ENCODE data around the gene TBC1D19. TPM values are rescaled to one million over a fixed set of nuclear protein-coding genes. Genes with fewer than 3 reads are reported as not detected.

The TBC1D19 gene
- total and polyA plus RNA-seq, 9 of the 15 experiments (the other 6 are each of a cell fraction or from before 2014, with no cell fraction given) = 0.73 to 5.6 (median 3.7) TPM

DNA sequence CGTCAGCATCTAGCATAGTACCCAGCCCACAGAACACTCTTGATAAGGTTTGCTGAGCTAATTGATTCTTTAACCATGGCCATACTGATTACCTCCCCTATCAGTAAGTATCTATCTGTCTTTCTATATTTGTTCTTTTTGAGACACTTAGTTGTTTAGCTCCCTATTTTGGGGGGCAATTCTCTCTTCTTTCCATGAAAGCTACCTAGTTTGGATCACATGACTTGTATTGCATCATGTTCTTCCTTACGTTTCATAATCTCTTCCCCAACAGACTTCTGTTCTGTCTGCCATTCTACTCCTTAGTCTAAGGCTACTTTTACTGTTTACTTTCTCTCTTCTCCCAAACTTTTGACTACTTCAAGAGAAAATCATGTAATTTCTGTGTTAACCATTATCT lies 39.0 kb downstream of the TBC1D19 start (continued):
- peak in 1 of 2 experiments; percentile 27; a peak in 2 of 4 replicates for TF ChIP-seq RAD21 (CRISPR knock-in tag; conservative IDR thresholded peaks at IDR 0.05 in 1 of 2, IDR thresholded peaks at IDR 0.05 in 1 of 2)
- TF ChIP-seq SMARCA4 (IDR thresholded peaks at IDR 0.05) = peak; percentile 62
- TF ChIP-seq CBFA2T2 (conservative IDR thresholded peaks at IDR 0.05) = 0 out of 2 replicates have a peak, but pooled peaks have one; percentile 19
- peak; percentile 82 for TF ChIP-seq RAD51 (IDR thresholded peaks at IDR 0.05; ENCODE audit: borderline replicate concordance, low read depth)
- peak; percentile 76 for TF ChIP-seq DPF2 (IDR thresholded peaks at IDR 0.05)
- peak; percentile 70 for TF ChIP-seq CXXC5 (CRISPR knock-in tag; IDR thresholded peaks at IDR 0.05)
- peak; percentile 90 for TF ChIP-seq ZSCAN32 (CRISPR knock-in tag; IDR thresholded peaks at IDR 0.05)
- peak; percentile 96 for TF ChIP-seq TFE3 (CRISPR knock-in tag; IDR thresholded peaks at IDR 0.05)
- no peak for TF ChIP-seq ID3 (CRISPR knock-in tag; IDR thresholded peaks at IDR 0.05)
- TF ChIP-seq ID3 (tag; IDR thresholded peaks at IDR 0.05) = peak; percentile 82; the same call in 1 of the 2 replicates
- TF ChIP-seq ILF3 (IDR thresholded peaks at IDR 0.05; ENCODE audit: borderline replicate concordance) = no peak
- TF ChIP-seq RBM25 (IDR thresholded peaks at IDR 0.05; ENCODE audit: low read depth, low read length, severe bottlenecking) = no peak
- peak; percentile 87 for TF ChIP-seq EHMT2 (IDR thresholded peaks at IDR 0.05)
- TF ChIP-seq, protein P1, sequence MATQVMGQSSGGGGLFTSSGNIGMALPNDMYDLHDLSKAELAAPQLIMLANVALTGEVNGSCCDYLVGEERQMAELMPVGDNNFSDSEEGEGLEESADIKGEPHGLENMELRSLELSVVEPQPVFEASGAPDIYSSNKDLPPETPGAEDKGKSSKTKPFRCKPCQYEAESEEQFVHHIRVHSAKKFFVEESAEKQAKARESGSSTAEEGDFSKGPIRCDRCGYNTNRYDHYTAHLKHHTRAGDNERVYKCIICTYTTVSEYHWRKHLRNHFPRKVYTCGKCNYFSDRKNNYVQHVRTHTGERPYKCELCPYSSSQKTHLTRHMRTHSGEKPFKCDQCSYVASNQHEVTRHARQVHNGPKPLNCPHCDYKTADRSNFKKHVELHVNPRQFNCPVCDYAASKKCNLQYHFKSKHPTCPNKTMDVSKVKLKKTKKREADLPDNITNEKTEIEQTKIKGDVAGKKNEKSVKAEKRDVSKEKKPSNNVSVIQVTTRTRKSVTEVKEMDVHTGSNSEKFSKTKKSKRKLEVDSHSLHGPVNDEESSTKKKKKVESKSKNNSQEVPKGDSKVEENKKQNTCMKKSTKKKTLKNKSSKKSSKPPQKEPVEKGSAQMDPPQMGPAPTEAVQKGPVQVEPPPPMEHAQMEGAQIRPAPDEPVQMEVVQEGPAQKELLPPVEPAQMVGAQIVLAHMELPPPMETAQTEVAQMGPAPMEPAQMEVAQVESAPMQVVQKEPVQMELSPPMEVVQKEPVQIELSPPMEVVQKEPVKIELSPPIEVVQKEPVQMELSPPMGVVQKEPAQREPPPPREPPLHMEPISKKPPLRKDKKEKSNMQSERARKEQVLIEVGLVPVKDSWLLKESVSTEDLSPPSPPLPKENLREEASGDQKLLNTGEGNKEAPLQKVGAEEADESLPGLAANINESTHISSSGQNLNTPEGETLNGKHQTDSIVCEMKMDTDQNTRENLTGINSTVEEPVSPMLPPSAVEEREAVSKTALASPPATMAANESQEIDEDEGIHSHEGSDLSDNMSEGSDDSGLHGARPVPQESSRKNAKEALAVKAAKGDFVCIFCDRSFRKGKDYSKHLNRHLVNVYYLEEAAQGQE (IDR thresholded peaks at IDR 0.05; ENCODE audit: borderline replicate concordance) = 0 out of 2 replicates have a peak, but pooled peaks have one; percentile 17
- TF ChIP-seq, protein P1 (CRISPR knock-in tag; IDR thresholded peaks at IDR 0.05; ENCODE audit: low read depth) = no peak
- TF ChIP-seq GABPB2 (CRISPR knock-in tag; conservative IDR thresholded peaks at IDR 0.05) = no peak
- 0 out of 4 replicates have a peak, but pooled peaks of 1 of the 2 experiments have one; percentile 24 for TF ChIP-seq FOXA3 (CRISPR knock-in tag; conservative IDR thresholded peaks at IDR 0.05 in 1 of 2, IDR thresholded peaks at IDR 0.05 in 1 of 2)
- TF ChIP-seq NFRKB (IDR thresholded peaks at IDR 0.05; ENCODE audit: low read depth) = peak; percentile 70
- TF ChIP-seq ATF4 (CRISPR knock-in tag; IDR thresholded peaks at IDR 0.05) = peak; percentile 95
